Chondrocyte (in vitro differentiated cells): ENCODE measurements around the gene AUNIP. TPM values are rescaled to one million over a fixed set of nuclear protein-coding genes. Genes with fewer than 3 reads are reported as not detected.

Experiments used
- DNase-seq: peaks from one replicate; pipeline ENCODE4 v3.0.0; 2021; ENCODE audit warnings: mixed read lengths, low spot score
- H3K27ac Mint-ChIP-seq: one replicate; pipeline ENCODE4 v1.8.0; 2021; ENCODE audit warnings: mild to moderate bottlenecking, moderate library complexity, mixed read lengths; ENCODE audit not compliant: unreplicated experiment
- H3K27me3 Mint-ChIP-seq: 2 replicates; pipeline ENCODE4 v1.8.0; 2021; ENCODE audit warnings: low read depth, mixed read lengths
- H3K36me3 Mint-ChIP-seq: 2 replicates; pipeline ENCODE4 v1.8.0; 2021; ENCODE audit warnings: low read depth, mixed read lengths
- H3K4me1 Mint-ChIP-seq: 2 replicates; pipeline ENCODE4 v1.8.0; 2021; ENCODE audit warnings: low read depth, mild to moderate bottlenecking, mixed read lengths
- H3K4me3 Mint-ChIP-seq: one replicate; pipeline ENCODE4 v1.8.0; 2021; ENCODE audit warnings: mild to moderate bottlenecking, moderate library complexity, mixed read lengths; ENCODE audit not compliant: unreplicated experiment
- H3K9me3 Mint-ChIP-seq: 2 replicates; pipeline ENCODE4 v1.8.0; 2021; ENCODE audit warnings: low read depth, mixed read lengths
- total RNA-seq: library from RNA; stranded (reverse); gene quantifications from 3 replicates; pipeline ENCODE4 v1.2.1, GENCODE V29; 2021
- TF ChIP-seq, protein P1 (sequence below): fragments of 200-600 bp; sonication (generic); IDR thresholded peaks from 2 replicates; pipeline ENCODE4 v1.5.0; 2021; ENCODE audit warnings: antibody characterized with exemption, mild to moderate bottlenecking, moderate library complexity

AUNIP gene
- total RNA-seq, 1 donor from 2014 or later, result 0.80 TPM

DNA sequence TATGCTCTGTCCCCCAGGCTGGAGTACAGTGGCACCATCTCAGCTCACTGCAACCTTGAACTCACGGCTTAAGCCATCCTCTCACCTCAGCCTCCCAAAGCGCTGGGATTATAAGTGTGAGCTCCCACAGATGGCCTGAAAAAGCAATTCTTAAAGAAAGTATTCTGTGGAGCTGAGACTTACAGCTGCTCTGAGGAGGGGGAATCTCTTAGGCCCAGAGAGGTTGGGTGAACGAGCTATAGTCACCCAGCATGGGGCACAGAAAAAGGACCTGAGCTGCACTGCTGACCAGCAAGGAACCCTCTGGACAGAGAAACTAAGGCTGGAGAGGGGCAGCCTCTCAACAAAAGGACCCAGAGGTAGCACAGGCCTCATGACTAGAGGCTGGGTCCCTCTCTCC lies 15.0 kb upstream of the AUNIP start:
- Mint-ChIP-seq H3K9me3 (no peaks in the 10 kb centered on the region), H3K36me3 (no peaks in the 10 kb centered on the region), H3K4me3 (peak overlapping the region; percentile 89), H3K27ac (no peak overlapping the region), H3K4me1 (peaks cover 23% of the 10 kb centered on the region), H3K27me3 (no peaks in the 10 kb centered on the region)
- DNase-seq, result no peak
- TF ChIP-seq, protein P1, sequence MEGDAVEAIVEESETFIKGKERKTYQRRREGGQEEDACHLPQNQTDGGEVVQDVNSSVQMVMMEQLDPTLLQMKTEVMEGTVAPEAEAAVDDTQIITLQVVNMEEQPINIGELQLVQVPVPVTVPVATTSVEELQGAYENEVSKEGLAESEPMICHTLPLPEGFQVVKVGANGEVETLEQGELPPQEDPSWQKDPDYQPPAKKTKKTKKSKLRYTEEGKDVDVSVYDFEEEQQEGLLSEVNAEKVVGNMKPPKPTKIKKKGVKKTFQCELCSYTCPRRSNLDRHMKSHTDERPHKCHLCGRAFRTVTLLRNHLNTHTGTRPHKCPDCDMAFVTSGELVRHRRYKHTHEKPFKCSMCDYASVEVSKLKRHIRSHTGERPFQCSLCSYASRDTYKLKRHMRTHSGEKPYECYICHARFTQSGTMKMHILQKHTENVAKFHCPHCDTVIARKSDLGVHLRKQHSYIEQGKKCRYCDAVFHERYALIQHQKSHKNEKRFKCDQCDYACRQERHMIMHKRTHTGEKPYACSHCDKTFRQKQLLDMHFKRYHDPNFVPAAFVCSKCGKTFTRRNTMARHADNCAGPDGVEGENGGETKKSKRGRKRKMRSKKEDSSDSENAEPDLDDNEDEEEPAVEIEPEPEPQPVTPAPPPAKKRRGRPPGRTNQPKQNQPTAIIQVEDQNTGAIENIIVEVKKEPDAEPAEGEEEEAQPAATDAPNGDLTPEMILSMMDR, result no peak

DNA sequence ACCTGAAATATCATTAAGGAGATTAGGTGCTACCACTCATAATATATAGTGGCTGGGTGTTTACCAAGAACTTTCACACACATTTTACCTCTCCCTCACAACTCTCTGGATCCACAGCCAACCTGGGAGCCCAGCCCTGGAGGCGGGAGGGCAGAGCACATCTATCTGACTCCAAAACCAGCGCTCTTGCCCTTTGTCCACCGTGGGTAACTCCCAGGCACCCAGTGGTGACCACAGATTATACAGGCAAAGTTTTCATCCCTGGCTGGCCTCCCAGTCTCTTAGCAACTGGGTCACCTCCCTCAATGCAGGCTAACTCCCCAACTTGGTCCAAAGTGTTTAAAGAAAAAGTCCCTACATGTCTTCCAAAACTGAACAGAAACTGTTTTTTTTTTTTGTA lies 13.9 kb upstream of the AUNIP start:
- H3K4me3 Mint-ChIP-seq, result no peak overlapping the region
- TF ChIP-seq, protein P1, result no peak
- H3K27ac Mint-ChIP-seq, result no peak overlapping the region
- H3K36me3 Mint-ChIP-seq, result no peaks in the 10 kb centered on the region
- H3K27me3 Mint-ChIP-seq, result no peaks in the 10 kb centered on the region
- no peaks in the 10 kb centered on the region for H3K9me3 Mint-ChIP-seq
- peaks cover 23% of the 10 kb centered on the region for H3K4me1 Mint-ChIP-seq
- DNase-seq, result peak; percentile 55

DNA sequence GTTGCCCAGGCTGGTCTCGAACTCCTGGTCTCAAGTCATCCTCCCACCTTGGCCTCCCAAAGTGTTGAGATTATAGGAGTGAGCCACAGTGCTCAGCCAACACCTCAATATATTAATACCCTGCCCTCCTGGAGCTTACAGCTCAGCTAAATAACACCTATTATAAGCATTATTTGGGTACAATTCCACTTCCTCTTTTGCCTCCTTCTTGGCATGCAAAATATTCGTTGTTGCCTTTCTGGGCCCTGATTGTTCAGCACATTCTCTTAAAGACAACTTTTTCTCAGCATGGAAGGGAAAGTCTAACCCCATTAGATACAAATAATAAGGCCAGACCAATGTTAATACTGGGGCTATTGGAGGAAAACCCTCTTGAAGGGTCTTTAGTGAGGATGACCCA lies 13.5 kb upstream of the AUNIP start:
- H3K4me1 Mint-ChIP-seq, result peaks cover 23% of the 10 kb centered on the region

DNA sequence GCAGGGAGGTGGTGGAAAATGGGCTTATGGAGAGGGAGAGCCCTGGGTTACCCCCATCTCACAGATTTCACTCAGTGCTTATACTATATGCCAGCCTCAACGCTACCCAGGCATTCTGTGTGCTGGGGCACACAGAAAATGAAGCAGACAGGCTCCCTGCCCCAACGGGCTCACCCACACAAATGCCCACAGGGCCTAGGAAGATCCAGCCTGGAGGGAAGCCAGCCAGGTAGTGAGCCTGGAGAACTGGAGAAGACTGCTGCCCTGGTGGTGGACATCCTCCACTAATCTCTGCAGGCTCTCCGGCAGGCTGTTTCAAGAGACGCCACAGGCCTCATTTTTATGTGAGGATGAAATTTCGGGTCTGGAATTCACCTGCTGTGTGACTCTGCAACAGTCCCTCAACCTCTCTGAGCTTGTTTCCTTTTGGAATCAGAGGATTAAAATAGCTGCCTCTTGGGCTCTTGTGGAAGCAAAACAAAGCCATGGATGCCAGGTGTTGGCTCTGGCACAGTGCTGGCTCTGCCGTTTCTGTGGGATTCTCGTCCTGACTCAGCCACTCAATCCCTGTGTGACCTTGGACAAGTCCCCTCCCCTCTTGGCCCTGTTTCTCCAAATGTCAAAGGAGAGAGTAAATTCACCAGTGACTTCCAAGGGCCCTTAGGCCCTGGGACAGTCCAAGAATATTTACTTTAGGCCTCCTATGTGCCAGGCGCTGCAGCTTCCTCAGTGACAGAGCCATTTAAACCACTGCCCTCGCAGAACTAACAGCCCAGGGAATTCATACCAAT lies 12.6 kb upstream of the AUNIP start:
- Mint-ChIP-seq H3K36me3 (peaks cover 1% of the 10 kb centered on the region), H3K9me3 (no peaks in the 10 kb centered on the region), H3K27ac (no peak overlapping the region), H3K4me3 (no peak overlapping the region), H3K27me3 (no peaks in the 10 kb centered on the region), H3K4me1 (peaks cover 23% of the 10 kb centered on the region)
- no peak for DNase-seq
- TF ChIP-seq, protein P1, result no peak

More for the DNA sequence above, 13.5 kb upstream of the AUNIP start:
- Mint-ChIP-seq H3K27ac (no peak overlapping the region), H3K9me3 (no peaks in the 10 kb centered on the region), H3K36me3 (no peaks in the 10 kb centered on the region), H3K27me3 (no peaks in the 10 kb centered on the region), H3K4me3 (no peak overlapping the region)
- no peak for DNase-seq
- TF ChIP-seq, protein P1, result no peak

DNA sequence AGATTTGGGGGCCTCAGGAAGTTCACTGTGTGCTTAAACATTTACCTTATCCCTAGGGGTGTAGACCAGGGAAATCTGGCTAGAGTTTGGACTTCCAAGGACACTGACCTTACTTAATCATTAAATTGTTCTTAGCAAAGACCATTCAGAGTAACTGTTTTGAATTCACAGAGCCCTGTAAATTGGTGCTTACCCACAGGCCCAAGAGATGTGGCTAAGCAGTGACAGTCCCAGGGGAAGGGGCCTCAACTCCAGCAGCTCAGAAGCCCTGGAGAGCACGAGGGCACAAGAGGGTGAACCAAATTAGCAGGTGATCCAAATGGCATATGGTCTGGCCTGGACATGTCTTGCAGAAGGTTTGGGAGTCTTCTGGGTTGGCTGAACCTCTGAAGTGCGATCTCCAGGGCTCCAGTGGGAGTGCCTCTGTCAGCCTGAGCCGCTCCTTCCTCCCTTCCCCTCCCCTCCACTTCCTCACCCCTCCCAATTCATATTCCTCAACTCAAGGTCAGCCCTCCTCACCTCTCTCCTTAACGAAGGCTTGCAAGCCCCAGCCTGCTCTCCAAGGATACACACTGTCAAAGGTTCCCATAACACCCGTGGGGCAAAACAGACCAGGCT lies 11.9 kb upstream of the AUNIP start:
- no peak overlapping the region for H3K4me3 Mint-ChIP-seq
- TF ChIP-seq, protein P1, result no peak
- no peaks in the 10 kb centered on the region for H3K9me3 Mint-ChIP-seq
- H3K4me1 Mint-ChIP-seq, result peaks cover 21% of the 10 kb centered on the region
- no peaks in the 10 kb centered on the region for H3K27me3 Mint-ChIP-seq
- H3K27ac Mint-ChIP-seq, result no peak overlapping the region
- peaks cover 2% of the 10 kb centered on the region for H3K36me3 Mint-ChIP-seq
- DNase-seq, result no peak
